ENCODE data around the gene LPO.
A peak's percentile ranks its signal among the peaks of the same experiment; 100 is the strongest.

The LPO gene

GRCh38 chr17:58229881-58230280, 8.5 kb upstream of the LPO start:
- no peak for DNase-seq

GRCh38 chr17:58231641-58232040, 6.7 kb upstream of the LPO start:
- DNase-seq, result no peak

- DNase-seq, result no peak
Observed at GRCh38 chr17:58232707-58233156, 5.7 kb upstream of the LPO start.

GRCh38 chr17:58233543-58233942, 4.8 kb upstream of the LPO start:
- DNase-seq, result no peak

- no peak for DNase-seq
Observed at GRCh38 chr17:58234512-58234911, 3.9 kb upstream of the LPO start.

- DNase-seq, result no peak
Observed at GRCh38 chr17:58235821-58236220, 2.6 kb upstream of the LPO start.

- no peak for DNase-seq
Observed at GRCh38 chr17:58236394-58236793, 2.0 kb upstream of the LPO start.

GRCh38 chr17:58239987-58240386, 1.6 kb downstream of the LPO start:
- DNase-seq, result no peak

- no peak for DNase-seq
Observed at GRCh38 chr17:58242171-58242784, 3.9 kb downstream of the LPO start.

- DNase-seq, result no peak
Observed at GRCh38 chr17:58244963-58245362, 6.6 kb downstream of the LPO start.

GRCh38 chr17:58245428-58246103, 7.2 kb downstream of the LPO start:
- no peak for DNase-seq

GRCh38 chr17:58246104-58246740, 7.8 kb downstream of the LPO start:
- DNase-seq, result no peak

GRCh38 chr17:58246781-58247180, 8.4 kb downstream of the LPO start:
- DNase-seq, result no peak

GRCh38 chr17:58247511-58248363, 9.4 kb downstream of the LPO start:
- DNase-seq, result no peak

- DNase-seq, result no peak
Observed at GRCh38 chr17:58248955-58249269, 10.5 kb downstream of the LPO start.

GRCh38 chr17:58249270-58250133, 11.1 kb downstream of the LPO start:
- peak; percentile 16 for DNase-seq

- DNase-seq, result no peak
Observed at GRCh38 chr17:58250344-58251011, 12.1 kb downstream of the LPO start.

- no peak for DNase-seq
Observed at GRCh38 chr17:58252141-58252540, 13.8 kb downstream of the LPO start.

GRCh38 chr17:58253082-58253481, 14.7 kb downstream of the LPO start:
- no peak for DNase-seq

- DNase-seq, result no peak
Observed at GRCh38 chr17:58254803-58255202, 16.4 kb downstream of the LPO start.

- DNase-seq, result no peak
Observed at GRCh38 chr17:58262149-58262548, 23.8 kb downstream of the LPO start.

- DNase-seq, result no peak
Observed at GRCh38 chr17:58263773-58264172, 25.4 kb downstream of the LPO start.

Measured in DMS153 (cell line).